D721Med (cell line): ENCODE results near the gene MAU2.

Experiments
- DNase-seq: peaks from one replicate; pipeline ENCODE4 v3.0.0; 2011; ENCODE audit warnings: low spot score; ENCODE audit not compliant: insufficient read length
- FAIRE-seq: peaks from 2 replicates; lab custom pipeline; 2011; peaks lifted over from hg19 to GRCh38; lab: Jason Lieb, UNC
- TF ChIP-seq, protein P1 (sequence below): IDR thresholded peaks from 2 replicates; pipeline ENCODE4 v1.5.1; 2012; ENCODE audit warnings: mild to moderate bottlenecking, control low read depth; ENCODE audit not compliant: insufficient read depth; ENCODE audit errors: missing control alignments

Gene MAU2

DNA sequence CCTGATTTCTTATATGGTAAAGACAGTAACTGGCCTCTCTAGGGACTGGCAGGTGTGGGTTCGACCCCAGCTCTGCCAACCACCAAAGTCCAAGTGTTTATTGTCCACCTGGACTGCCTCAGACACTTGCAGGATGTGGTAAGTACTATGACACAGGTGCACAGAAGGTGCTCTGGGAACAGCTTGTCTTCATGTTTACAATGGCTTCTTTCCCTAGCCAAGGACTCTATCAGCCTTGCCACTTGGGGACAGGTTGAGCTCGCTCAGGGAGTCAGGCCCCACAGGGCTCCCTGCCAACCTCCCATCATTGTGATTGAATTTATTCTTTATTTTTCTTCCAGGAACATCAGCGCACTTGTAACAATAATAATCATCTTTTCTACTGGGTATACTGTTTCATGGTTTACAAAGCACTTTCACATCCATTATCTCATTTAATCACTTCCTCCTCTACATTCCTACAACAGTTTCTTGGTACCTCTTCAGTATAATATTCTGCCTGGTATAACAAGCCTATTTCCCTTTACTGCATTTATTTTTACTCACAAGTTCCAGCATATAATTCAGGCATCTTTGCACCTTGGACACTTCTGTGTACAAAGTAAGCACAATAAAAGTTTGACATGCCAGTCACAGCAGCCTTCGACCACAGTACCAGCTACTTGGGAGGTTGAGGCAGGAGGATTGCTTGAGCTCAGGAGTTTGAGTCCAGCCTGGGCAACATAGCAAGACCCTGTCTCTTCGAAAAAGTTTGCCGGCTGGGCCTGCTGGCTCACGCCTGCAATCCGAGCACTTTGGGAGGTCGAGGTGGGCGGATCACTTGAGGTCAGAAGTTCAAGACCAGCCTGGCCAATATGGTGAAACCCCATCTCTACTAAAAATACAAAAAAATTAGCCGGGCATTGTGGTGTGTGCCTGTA is 60.6 kb downstream of the MAU2 start:
- FAIRE-seq (no peak), DNase-seq (no peak)

DNA sequence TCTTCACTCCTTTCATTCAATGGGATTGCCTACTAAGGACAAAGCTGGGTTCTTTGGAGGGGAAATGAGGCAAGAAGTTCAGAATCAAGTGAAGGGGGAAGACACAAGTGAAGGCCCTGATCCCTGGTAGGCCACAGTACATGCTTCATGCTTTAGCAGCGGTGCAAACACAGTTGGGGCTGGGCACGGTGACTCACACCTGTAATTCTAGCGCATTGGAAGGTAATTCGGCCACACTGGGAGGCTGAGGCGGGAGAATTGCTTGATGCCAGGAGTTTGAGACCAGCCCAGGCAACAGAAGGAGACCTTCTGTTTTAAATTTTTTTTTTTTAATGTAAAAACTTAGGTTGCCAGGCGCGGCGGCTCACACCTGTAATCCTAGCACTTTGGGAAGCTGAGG is 61.5 kb downstream of the MAU2 start:
- TF ChIP-seq, protein P1, sequence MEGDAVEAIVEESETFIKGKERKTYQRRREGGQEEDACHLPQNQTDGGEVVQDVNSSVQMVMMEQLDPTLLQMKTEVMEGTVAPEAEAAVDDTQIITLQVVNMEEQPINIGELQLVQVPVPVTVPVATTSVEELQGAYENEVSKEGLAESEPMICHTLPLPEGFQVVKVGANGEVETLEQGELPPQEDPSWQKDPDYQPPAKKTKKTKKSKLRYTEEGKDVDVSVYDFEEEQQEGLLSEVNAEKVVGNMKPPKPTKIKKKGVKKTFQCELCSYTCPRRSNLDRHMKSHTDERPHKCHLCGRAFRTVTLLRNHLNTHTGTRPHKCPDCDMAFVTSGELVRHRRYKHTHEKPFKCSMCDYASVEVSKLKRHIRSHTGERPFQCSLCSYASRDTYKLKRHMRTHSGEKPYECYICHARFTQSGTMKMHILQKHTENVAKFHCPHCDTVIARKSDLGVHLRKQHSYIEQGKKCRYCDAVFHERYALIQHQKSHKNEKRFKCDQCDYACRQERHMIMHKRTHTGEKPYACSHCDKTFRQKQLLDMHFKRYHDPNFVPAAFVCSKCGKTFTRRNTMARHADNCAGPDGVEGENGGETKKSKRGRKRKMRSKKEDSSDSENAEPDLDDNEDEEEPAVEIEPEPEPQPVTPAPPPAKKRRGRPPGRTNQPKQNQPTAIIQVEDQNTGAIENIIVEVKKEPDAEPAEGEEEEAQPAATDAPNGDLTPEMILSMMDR, result no peak
- no peak for DNase-seq
- FAIRE-seq, result no peak

More for the DNA sequence above, 60.6 kb downstream of the MAU2 start:
- TF ChIP-seq, protein P1, result no peak

DNA sequence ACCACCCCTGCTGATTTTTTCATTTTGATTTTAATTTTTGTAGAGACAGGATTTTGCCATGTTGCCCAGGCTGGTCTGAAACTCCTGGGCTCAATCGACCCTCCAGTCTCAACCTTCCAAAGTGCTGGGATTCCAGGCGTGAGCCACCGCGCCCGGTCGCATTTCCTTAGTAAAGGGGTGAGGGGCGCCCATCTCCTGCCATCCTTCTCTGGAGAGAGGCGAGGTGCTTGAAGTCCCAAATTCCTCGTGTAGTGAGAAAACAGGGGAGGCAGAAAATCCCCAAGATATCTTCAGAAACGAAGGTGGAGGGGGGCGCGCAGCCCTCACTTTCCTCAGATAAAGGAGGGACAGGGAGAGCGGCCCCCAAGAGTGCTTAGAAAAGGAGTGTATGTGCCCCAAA is 63.9 kb downstream of the MAU2 start:
- DNase-seq, result no peak
- no peak for FAIRE-seq

DNA sequence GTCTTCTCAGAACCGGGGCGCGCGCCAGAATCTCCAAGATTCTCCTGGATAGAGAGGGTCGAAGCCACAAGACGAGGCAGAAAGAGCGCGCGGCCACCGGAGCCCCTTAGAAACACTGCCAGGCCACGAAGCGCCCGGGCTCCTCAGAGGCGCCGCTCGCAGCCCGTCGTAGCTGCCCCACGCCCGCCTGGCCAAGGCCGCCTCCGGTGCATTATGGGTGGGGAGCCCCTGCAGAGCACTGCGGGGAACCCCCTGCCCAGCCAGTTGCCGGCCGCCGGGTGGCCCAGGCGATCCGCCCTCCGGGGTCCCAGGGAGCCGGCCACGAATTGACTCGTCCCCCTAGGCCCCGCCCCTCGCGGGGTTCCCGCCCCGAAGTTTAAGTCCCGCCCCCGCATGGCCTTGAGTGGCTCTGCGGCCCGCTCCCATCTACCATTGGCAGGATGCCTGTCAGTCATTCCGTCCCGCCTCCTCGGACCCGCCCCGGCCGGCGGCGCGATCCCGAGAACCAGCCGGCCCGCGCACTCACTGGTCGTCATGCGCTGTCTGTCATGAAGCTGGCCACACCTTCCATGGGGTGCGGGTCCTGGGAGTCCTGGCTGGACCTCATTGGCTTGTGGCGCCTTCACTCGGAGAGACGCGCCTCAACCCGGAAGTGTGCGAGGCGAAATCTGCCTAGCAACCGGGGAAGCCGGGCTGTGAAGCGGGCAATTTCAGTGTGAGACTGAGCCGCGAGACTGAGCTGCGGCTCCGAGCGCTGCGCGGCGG is 64.7 kb downstream of the MAU2 start:
- TF ChIP-seq, protein P1, result no peak
- FAIRE-seq (no peak), DNase-seq (peak; percentile 69)

More for the DNA sequence above, 63.9 kb downstream of the MAU2 start:
- TF ChIP-seq, protein P1, result no peak

DNA sequence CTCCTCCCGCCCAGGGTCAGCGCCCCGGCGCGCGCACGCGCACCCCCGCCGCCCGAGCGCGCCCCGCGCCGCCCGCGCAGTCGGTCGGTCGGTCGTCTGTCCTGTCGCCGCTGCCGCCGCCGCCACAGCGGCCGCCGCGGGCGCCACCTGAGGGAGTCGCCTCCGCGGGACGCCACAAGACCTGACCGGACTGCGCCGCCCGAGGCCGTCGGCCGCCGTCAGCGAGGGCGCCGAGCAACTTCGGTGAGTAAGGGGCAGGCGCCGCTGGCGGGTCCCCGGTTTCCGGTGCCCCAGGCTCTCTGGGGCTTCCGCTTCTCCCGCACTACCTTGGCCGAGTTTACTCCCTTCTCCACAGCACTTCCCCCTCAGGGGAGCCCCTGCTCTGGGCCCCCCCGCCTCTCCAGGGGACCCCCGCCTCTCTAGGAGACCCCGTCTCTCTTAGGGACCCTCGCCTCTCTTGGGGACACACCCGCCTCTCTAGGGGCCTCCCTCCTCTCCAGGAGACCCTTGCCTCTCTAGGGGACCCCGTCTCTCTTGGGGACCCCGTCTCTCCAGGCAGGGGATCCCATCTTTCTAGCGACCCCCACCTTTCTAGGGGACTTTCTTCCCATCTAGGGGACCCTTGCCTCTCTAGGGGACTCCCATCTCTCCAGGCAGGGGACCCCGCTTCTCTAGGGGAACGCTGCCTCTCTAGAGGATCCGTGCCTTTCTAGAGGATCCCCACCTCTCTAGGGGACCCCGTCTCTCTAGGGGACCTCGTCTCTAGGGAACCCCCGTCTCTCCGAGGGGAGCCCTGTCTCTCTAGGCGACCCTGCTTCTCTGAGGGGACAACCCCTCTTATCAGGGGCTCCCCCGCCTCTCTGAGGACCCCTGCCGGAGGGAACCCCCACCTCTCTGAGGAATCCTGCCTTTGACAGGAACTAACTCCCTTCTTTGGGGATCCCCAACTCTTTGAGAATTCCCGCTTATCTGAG is 65.6 kb downstream of the MAU2 start:
- FAIRE-seq (no peak), DNase-seq (no peak)
- TF ChIP-seq, protein P1, result peak; percentile 12

DNA sequence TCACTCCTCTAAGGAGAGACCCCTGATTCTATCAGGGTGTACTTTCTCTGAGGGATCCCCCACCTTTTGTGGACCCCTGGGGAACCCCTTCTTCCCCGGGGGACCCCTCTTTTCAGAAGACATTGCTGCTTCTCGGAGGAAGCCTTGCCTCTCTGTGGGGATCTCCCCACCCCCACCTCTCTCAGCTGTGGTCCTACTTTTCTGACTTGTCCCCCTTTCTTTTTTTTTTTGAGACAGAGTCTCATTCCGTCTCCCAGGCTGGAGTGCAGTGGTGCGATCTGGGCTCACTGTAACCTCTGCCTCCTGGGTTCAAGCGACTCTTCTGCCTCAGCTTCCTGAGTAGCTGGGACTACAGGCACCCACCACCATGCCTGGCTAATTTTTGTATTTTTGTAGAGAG is 66.5 kb downstream of the MAU2 start:
- TF ChIP-seq, protein P1, result no peak
- FAIRE-seq (no peak), DNase-seq (no peak)
